HCT116 (cell line): ENCODE measurements around the gene NR2F2.

Experiments
- TF ChIP-seq, protein P1 (sequence below), 3 experiments: fragments of 200-600 bp in 1 of 3; sonication (generic) in 1 of 3; IDR thresholded peaks in 2 of 3; conservative IDR thresholded peaks in 1 of 3; 2 replicates each; pipeline ENCODE4 v1.5.1; 2012 to 2017; ENCODE audit warnings: low read depth in 2 of 3, low read length in 2 of 3, antibody characterized with exemption in 1 of 3, borderline replicate concordance in 1 of 3, control low read depth in 1 of 3, mild to moderate bottlenecking in 1 of 3, mixed read lengths in 1 of 3, mixed run types in 1 of 3, moderate library complexity in 1 of 3; ENCODE audit not compliant: insufficient read depth in 1 of 3
- TF ChIP-seq, protein P2 (sequence below): IDR thresholded peaks from 2 replicates; pipeline ENCODE4 v1.6.1; 2012; ENCODE audit warnings: low read depth

DNA sequence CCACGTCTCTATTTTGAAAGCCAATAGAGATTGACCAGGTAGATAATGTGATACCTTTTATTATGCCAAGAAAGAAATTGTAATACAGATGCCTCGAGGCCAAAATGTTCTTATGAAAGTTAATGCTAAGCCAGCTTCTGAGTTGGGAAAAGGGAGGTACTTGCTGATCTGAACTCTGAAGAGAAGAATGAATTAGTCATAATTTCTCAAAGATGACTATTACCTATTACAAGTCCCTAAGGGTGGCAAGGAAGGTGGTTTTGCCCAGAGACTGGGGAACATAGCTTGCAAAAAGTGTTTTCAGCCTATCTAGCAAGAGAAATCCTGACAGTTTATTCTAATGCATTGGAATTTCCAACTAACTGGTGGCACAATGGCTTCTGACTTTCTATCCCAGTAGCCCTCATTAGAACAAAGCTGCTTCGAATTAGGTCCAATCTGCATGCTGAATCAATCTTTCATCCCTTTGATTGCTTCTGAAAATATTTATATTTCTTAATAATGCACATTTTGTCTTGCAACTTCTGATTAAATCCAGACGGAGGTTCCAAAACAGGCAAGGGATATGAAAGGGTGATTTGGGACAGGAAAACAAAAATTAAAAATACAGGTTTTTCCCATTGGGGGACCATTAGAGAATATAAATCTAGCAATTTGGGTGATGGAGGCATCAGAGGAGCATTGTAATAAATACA is 17.7 kb upstream of the NR2F2 start:
- TF ChIP-seq, protein P1, sequence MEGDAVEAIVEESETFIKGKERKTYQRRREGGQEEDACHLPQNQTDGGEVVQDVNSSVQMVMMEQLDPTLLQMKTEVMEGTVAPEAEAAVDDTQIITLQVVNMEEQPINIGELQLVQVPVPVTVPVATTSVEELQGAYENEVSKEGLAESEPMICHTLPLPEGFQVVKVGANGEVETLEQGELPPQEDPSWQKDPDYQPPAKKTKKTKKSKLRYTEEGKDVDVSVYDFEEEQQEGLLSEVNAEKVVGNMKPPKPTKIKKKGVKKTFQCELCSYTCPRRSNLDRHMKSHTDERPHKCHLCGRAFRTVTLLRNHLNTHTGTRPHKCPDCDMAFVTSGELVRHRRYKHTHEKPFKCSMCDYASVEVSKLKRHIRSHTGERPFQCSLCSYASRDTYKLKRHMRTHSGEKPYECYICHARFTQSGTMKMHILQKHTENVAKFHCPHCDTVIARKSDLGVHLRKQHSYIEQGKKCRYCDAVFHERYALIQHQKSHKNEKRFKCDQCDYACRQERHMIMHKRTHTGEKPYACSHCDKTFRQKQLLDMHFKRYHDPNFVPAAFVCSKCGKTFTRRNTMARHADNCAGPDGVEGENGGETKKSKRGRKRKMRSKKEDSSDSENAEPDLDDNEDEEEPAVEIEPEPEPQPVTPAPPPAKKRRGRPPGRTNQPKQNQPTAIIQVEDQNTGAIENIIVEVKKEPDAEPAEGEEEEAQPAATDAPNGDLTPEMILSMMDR (IDR thresholded peaks at IDR 0.05 in 2 of 3, conservative IDR thresholded peaks at IDR 0.05 in 1 of 3; ENCODE audit: borderline replicate concordance in 1 of 3, insufficient read depth in 1 of 3, low read depth in 2 of 3, low read length in 2 of 3) = no peak
- TF ChIP-seq, protein P2, sequence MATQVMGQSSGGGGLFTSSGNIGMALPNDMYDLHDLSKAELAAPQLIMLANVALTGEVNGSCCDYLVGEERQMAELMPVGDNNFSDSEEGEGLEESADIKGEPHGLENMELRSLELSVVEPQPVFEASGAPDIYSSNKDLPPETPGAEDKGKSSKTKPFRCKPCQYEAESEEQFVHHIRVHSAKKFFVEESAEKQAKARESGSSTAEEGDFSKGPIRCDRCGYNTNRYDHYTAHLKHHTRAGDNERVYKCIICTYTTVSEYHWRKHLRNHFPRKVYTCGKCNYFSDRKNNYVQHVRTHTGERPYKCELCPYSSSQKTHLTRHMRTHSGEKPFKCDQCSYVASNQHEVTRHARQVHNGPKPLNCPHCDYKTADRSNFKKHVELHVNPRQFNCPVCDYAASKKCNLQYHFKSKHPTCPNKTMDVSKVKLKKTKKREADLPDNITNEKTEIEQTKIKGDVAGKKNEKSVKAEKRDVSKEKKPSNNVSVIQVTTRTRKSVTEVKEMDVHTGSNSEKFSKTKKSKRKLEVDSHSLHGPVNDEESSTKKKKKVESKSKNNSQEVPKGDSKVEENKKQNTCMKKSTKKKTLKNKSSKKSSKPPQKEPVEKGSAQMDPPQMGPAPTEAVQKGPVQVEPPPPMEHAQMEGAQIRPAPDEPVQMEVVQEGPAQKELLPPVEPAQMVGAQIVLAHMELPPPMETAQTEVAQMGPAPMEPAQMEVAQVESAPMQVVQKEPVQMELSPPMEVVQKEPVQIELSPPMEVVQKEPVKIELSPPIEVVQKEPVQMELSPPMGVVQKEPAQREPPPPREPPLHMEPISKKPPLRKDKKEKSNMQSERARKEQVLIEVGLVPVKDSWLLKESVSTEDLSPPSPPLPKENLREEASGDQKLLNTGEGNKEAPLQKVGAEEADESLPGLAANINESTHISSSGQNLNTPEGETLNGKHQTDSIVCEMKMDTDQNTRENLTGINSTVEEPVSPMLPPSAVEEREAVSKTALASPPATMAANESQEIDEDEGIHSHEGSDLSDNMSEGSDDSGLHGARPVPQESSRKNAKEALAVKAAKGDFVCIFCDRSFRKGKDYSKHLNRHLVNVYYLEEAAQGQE = no peak
